ENCODE measurements around the gene LIN37. TPM values are rescaled to one million over a fixed set of nuclear protein-coding genes. Genes with fewer than 3 reads are reported as not detected.

LIN37 gene
- total and polyA plus RNA-seq, 7 donors = 8.4 to 19.1 (median 13.6) TPM

- Histone ChIP-seq H3K4me3 (no peak overlapping the region), H3K36me3 (no peaks in the 10 kb centered on the region), H3K9me3 (no peaks in the 10 kb centered on the region), H3K27me3 (peaks cover 0 to 16% (median 0%) of the 10 kb centered on the region in 3 donors), H3K4me1 (no peaks in the 10 kb centered on the region), H3K27ac (no peak overlapping the region)
- no peak for DNase-seq
- TF ChIP-seq CTCF (IDR thresholded peaks at IDR 0.05) (no peak), POLR2A (IDR thresholded peaks at IDR 0.05) (no peak), EP300 (IDR thresholded peaks at IDR 0.05) (no peak), POLR2AphosphoS5 (IDR thresholded peaks at IDR 0.05) (no peak)
- WGBS, 2 donors = 95 to 99% methylated on average over 1 of the region's 1 CpG
- intact Hi-C loops (cut with DNase I) = no loop called here
Observed at GRCh38 chr19:35708391-35708790, 40.0 kb upstream of the LIN37 start.

DNA sequence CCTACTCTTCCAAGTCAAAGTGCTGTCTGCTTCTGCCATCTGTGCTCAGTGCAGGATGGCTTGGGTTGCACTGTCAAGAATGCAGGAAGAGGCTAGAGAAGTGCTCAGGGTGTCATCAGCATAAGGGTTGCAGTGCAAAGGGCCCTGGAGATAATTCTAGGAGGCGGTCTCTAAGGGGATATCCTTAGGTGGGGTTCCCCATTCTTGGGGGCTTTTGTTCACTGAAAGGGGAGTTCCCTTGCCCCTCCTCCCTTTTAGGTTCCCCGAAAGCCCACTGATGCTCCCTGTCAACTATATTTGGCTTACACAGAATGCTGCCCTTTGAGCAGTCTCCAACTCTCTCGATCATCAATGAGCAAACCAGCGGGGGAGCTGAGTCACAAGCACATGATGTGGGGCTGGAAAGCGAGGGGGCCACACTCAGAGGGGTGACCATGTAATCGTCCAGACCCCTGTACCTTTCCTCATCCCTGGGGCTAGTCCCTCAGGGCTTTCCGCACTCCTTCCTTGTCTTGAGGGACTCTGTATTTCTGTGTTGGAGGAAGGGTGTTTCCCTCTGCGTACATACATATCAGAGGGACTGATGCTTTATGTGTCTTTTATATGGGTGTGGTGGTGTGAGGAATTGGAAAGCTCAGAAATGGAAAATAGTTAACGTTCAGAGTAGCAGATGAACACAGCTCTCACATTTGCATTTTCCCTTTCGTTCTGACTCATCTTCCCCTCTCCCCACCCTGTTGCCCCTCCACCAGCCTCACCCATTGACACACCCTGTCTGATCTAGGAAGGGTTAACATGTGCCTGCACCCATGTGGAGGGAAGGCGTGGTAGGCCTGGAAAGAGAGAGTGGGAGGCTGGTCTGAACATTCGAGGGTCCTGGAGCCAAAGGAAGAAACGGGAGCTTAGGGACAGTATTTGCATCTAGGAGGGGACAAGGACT, 37.3 kb upstream of the LIN37 start:
- WGBS, 2 donors = 58 to 61% methylated on average over 13 of the region's 13 CpGs
- intact Hi-C loops (cut with DNase I) = no loop called here
- H3K27ac ChIP-seq = no peak overlapping the region
- peaks cover 0 to 9% (median 8%) of the 10 kb centered on the region in 4 donors for H3K4me1 ChIP-seq
- TF ChIP-seq CTCF (IDR thresholded peaks at IDR 0.05) = no peak
- no peak for TF ChIP-seq POLR2AphosphoS5 (IDR thresholded peaks at IDR 0.05)
- TF ChIP-seq POLR2A (IDR thresholded peaks at IDR 0.05) = no peak
- TF ChIP-seq EP300 (IDR thresholded peaks at IDR 0.05) = no peak
- H3K27me3 ChIP-seq = no peaks in the 10 kb centered on the region
- H3K4me3 ChIP-seq = no peak overlapping the region
- H3K36me3 ChIP-seq = no peaks in the 10 kb centered on the region
- H3K9me3 ChIP-seq = no peaks in the 10 kb centered on the region
- DNase-seq = no peak

DNA sequence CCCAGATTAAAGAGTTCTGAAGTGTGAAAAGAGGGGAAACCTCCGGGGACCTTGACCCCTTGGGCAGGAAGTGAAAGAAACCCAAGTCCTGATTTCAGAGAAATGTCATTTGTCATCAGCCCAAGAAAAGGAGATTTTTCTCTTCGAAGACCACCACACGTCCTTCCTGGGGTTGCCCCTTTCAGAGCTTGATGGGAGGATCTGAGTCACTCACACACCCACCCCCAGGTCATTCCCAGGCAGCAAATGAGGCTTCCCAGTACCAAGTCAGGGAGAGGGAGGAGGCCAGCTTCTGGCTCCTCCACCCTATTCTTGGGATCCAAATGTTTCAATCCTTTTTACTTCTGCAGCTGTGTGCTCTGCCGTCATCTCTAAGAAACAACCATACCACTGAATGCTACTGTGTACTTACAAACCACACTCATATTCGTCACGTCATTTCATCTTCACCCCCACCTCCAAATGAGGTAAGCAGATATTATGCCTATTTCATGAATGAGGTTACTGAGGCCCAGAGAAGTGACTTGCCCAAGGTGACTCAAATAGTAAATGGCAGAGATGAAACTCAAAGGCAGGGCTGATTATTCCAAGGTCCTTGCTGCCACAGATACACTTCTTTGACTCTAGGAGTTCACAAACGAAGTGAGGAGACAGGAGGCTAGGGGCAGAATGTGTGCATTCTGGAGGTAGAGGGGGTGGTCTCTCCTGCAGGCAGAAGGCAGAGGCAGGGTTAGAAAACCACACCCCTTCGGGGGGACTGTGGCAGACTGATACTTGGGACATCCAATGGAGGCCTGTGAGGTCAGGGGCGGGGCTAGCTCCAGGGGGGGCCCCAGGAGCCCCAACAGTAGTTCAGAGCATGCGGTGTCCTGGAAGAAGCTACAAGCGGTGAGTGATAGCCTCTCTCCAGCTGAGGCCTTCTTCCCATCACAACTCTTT, 35.5 kb upstream of the LIN37 start:
- Histone ChIP-seq H3K36me3 (no peaks in the 10 kb centered on the region), H3K4me3 (no peak overlapping the region), H3K4me1 (peaks cover 0 to 15% (median 13%) of the 10 kb centered on the region in 4 donors), H3K27me3 (no peaks in the 10 kb centered on the region), H3K27ac (no peak overlapping the region), H3K9me3 (no peaks in the 10 kb centered on the region)
- 73 to 81% methylated on average over 11 of the region's 11 CpGs for WGBS, 2 donors
- TF ChIP-seq POLR2AphosphoS5 (IDR thresholded peaks at IDR 0.05) = no peak
- no peak for TF ChIP-seq POLR2A (IDR thresholded peaks at IDR 0.05)
- no peak for DNase-seq
- intact Hi-C loops (cut with DNase I) = no loop called here

- Histone ChIP-seq H3K4me3 (no peak overlapping the region), H3K4me1 (peaks cover 0 to 17% (median 13%) of the 10 kb centered on the region in 4 donors), H3K27ac (no peak overlapping the region), H3K9me3 (no peaks in the 10 kb centered on the region), H3K36me3 (no peaks in the 10 kb centered on the region), H3K27me3 (no peaks in the 10 kb centered on the region)
- TF ChIP-seq EP300 (IDR thresholded peaks at IDR 0.05) (no peak), POLR2AphosphoS5 (IDR thresholded peaks at IDR 0.05) (no peak), CTCF (IDR thresholded peaks at IDR 0.05) (no peak), POLR2A (IDR thresholded peaks at IDR 0.05) (no peak)
- no peak for DNase-seq
- intact Hi-C loops (cut with DNase I) = no loop called here
- WGBS, 2 donors = 69 to 86% methylated on average over 2 of the region's 2 CpGs
Observed at GRCh38 chr19:35713506-35713850, 34.9 kb upstream of the LIN37 start.
